GM13976 (cell line): Measurements from ENCODE around the gene OSBPL10.
"Not testable (repeated sequence)": the region's sequence is repeated elsewhere in the genome, so short reads cannot be mapped to it uniquely, and the experiment has no call there.

Experiments used
- DNase-seq: peaks from one replicate; pipeline ENCODE4 v3.0.0; 2012; ENCODE audit warnings: low spot score
- CTCF ChIP-seq: IDR thresholded peaks from 2 replicates; pipeline ENCODE4 v1.5.1; 2012; ENCODE audit warnings: borderline replicate concordance, mild to moderate bottlenecking; ENCODE audit not compliant: insufficient read depth; ENCODE audit errors: extremely low read depth, missing control alignments, control extremely low read depth
- in situ Hi-C: fragments of 300-500 bp; cut with MboI; formaldehyde crosslinking; loops from one replicate; pipeline ENCODE4 v1.12.0; 2022; ENCODE audit warnings: low sequenced_read_pairs, mixed read lengths, inconsistent platforms; ENCODE audit not compliant: unreplicated experiment

OSBPL10 gene

GRCh38 chr3:32017286-32017685, 36.2 kb upstream of the OSBPL10 start:
- TF ChIP-seq CTCF = no peak
- DNase-seq = no peak
- in situ Hi-C loops = no loop called here

DNA sequence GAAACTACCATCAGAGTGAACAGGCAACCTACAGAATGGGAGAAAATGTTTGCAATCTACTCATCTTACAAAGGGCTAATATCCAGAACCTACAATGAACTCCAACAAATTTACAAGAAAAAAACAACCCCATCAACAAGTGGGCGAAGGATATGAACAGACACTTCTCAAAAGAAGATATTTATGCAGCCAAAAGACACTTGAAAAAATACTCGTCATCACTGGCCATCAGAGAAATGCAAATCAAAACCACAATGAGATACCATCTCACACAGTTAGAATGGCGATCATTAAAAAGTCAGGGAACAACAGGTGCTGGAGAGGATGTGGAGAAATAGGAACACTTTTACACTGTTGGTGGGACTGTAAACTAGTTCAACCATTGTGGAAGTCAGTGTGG, 34.6 kb upstream of the OSBPL10 start:
- in situ Hi-C loops, DNase-seq: not testable (repeated sequence)

GRCh38 chr3:32010699-32011098, 29.6 kb upstream of the OSBPL10 start:
- in situ Hi-C loops, DNase-seq: not testable (repeated sequence)

DNA sequence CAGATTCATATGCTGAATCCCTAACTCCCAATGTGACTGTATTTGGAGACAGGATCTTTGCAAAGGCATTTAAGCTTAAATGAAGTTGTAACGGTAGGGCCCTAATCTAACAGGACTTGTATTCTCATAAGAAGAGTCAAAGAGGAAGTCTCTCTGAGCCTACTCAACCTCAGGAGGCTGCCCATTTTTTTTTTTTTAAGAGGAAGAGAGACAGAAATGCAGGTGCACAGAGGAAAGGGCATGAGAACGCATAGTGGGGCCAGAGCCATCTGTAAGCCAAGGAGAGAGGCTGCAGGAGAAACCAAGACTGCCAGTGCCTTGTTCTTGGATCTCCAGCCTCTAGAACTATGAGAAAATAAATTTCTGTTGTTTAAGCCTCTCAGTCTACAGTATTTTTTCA, 28.9 kb upstream of the OSBPL10 start:
- in situ Hi-C loops = no loop called here
- no peak for DNase-seq

GRCh38 chr3:32009101-32009500, 28.0 kb upstream of the OSBPL10 start:
- TF ChIP-seq CTCF = no peak
- in situ Hi-C loops = no loop called here
- no peak for DNase-seq

More for the DNA sequence above, 28.9 kb upstream of the OSBPL10 start:
- TF ChIP-seq CTCF = no peak

DNA sequence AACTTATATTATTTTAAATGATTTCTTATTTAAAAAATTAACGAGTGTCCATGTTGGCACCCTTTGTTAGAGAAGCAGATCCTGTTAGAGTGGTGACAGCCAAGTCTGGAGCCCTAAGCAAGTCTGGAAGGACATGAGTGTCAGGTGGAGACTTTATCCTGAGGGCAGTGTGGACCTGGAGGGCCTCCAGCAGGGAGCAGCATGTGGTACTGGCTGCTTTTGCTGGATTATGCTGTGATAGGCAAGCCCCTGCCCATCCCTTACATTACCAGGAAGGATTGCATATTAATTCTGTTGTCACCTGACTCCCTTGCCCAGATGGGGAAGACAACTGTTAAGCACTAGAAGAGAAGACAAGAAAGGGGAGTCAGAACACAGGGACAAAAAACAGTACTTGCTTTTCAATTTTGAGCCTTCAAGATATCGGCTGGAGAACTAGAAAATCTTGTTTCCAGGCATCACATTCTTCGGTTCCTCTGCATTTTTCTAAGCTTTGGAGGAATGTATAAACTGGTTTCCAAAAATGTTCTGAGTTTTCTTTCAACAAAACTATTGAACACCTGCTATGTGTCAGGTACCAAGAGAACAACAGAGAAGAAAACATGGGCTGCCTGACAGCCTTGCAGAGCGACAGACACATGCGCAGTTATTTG, 23.2 kb upstream of the OSBPL10 start:
- DNase-seq = no peak
- in situ Hi-C loops = no loop called here
- TF ChIP-seq CTCF = no peak

GRCh38 chr3:32003380-32003779, 22.3 kb upstream of the OSBPL10 start:
- no peak for DNase-seq
- in situ Hi-C loops = no loop called here
- no peak for TF ChIP-seq CTCF
